Subcutaneous abdominal adipose tissue (tissue), 5 donors: ENCODE data around the gene SMYD1.

Experiments used
- H3K27ac ChIP-seq: one replicate; pipeline ENCODE4 v1.7.0; 2013; ENCODE audit warnings: low read depth, mild to moderate bottlenecking, inconsistent platforms, low read length, moderate library complexity
- H3K27me3 ChIP-seq, 5 donors: one replicate each; pipeline ENCODE4 v1.7.0; 2013; ENCODE audit warnings: low read length in 5 of 5, inconsistent platforms in 1 of 5; ENCODE audit not compliant: control insufficient read depth in 5 of 5, insufficient read depth in 4 of 5
- H3K36me3 ChIP-seq, 5 donors: one replicate each; pipeline ENCODE4 v1.7.0; 2013; ENCODE audit warnings: low read length in 5 of 5; ENCODE audit not compliant: control insufficient read depth in 5 of 5, insufficient read depth in 5 of 5
- H3K4me1 ChIP-seq, 5 donors: one replicate each; pipeline ENCODE4 v1.7.0; 2013; ENCODE audit warnings: low read length in 5 of 5, mild to moderate bottlenecking in 3 of 5, moderate library complexity in 1 of 5; ENCODE audit not compliant: control insufficient read depth in 5 of 5, insufficient read depth in 5 of 5
- H3K4me3 ChIP-seq, 5 donors: one replicate each; pipeline ENCODE4 v1.7.0; 2013; ENCODE audit warnings: low read length in 5 of 5, low read depth in 1 of 5
- H3K9ac ChIP-seq, 5 donors: one replicate each; pipeline ENCODE4 v1.7.0; 2013; ENCODE audit warnings: low read length in 5 of 5, mild to moderate bottlenecking in 4 of 5, moderate library complexity in 3 of 5
- H3K9me3 ChIP-seq, 5 donors: one replicate each; pipeline ENCODE4 v1.7.0; 2013; ENCODE audit warnings: low read length in 5 of 5; ENCODE audit not compliant: control insufficient read depth in 5 of 5
- donor health status: healthy.
- donor health status: healthy.
- donor health status: healthy.
- donor health status: healthy.
- donor health status: healthy.

The SMYD1 gene

GRCh38 chr2:88068044-88068443 lies 419 bp downstream of the SMYD1 start:
- Histone ChIP-seq H3K4me1 (peaks cover 0 to 5% (median 0%) of the 10 kb centered on the region in 5 donors), H3K9me3 (no peaks in the 10 kb centered on the region), H3K36me3 (no peaks in the 10 kb centered on the region), H3K4me3 (no peak overlapping the region), H3K27me3 (peaks cover 0 to 10% (median 4%) of the 10 kb centered on the region in 5 donors), H3K27ac (no peak overlapping the region), H3K9ac (no peak overlapping the region)

- Histone ChIP-seq H3K27me3 (peaks cover 0 to 10% (median 4%) of the 10 kb centered on the region in 5 donors), H3K36me3 (no peaks in the 10 kb centered on the region), H3K4me3 (no peak overlapping the region), H3K4me1 (peaks cover 0 to 5% (median 0%) of the 10 kb centered on the region in 5 donors), H3K27ac (no peak overlapping the region), H3K9ac (no peak overlapping the region), H3K9me3 (peaks cover 0 to 3% (median 0%) of the 10 kb centered on the region in 5 donors)
These were observed 1.5 kb downstream of the SMYD1 start for GRCh38 chr2:88069117-88069516.

GRCh38 chr2:88070055-88070454 lies 2.4 kb downstream of the SMYD1 start:
- H3K4me1 ChIP-seq = peaks cover 0 to 5% (median 0%) of the 10 kb centered on the region in 5 donors
- peaks cover 0 to 4% (median 0%) of the 10 kb centered on the region in 5 donors for H3K9me3 ChIP-seq
- H3K27ac ChIP-seq = no peak overlapping the region
- H3K9ac ChIP-seq = no peak overlapping the region
- H3K27me3 ChIP-seq = peaks cover 0 to 10% (median 4%) of the 10 kb centered on the region in 5 donors
- H3K4me3 ChIP-seq = no peak overlapping the region
- H3K36me3 ChIP-seq = no peaks in the 10 kb centered on the region

GRCh38 chr2:88071365-88071764 lies 3.7 kb downstream of the SMYD1 start:
- peaks cover 0 to 4% (median 0%) of the 10 kb centered on the region in 5 donors for H3K9me3 ChIP-seq
- H3K27ac ChIP-seq = no peak overlapping the region
- H3K36me3 ChIP-seq = no peaks in the 10 kb centered on the region
- H3K4me3 ChIP-seq = no peak overlapping the region
- no peak overlapping the region for H3K9ac ChIP-seq
- H3K27me3 ChIP-seq = peaks cover 0 to 10% (median 4%) of the 10 kb centered on the region in 5 donors
- H3K4me1 ChIP-seq = peaks cover 0 to 5% (median 0%) of the 10 kb centered on the region in 5 donors

GRCh38 chr2:88074150-88074549 lies 6.5 kb downstream of the SMYD1 start:
- Histone ChIP-seq H3K36me3 (no peaks in the 10 kb centered on the region), H3K4me1 (peaks cover 0 to 5% (median 0%) of the 10 kb centered on the region in 5 donors), H3K27me3 (no peaks in the 10 kb centered on the region), H3K27ac (no peak overlapping the region), H3K9me3 (peaks cover 0 to 4% (median 0%) of the 10 kb centered on the region in 5 donors), H3K4me3 (no peak overlapping the region), H3K9ac (no peak overlapping the region)

- H3K27ac ChIP-seq = no peak overlapping the region
- no peak overlapping the region for H3K4me3 ChIP-seq
- no peaks in the 10 kb centered on the region for H3K27me3 ChIP-seq
- no peaks in the 10 kb centered on the region for H3K36me3 ChIP-seq
- peaks cover 0 to 4% (median 0%) of the 10 kb centered on the region in 5 donors for H3K9me3 ChIP-seq
- H3K9ac ChIP-seq = no peak overlapping the region
- H3K4me1 ChIP-seq = no peaks in the 10 kb centered on the region
These were observed 7.2 kb downstream of the SMYD1 start for GRCh38 chr2:88074854-88075292.

GRCh38 chr2:88077080-88077479 lies 9.5 kb downstream of the SMYD1 start:
- Histone ChIP-seq H3K27me3 (peaks cover 0 to 2% (median 0%) of the 10 kb centered on the region in 5 donors), H3K4me3 (no peak overlapping the region), H3K36me3 (no peaks in the 10 kb centered on the region), H3K4me1 (no peaks in the 10 kb centered on the region), H3K9me3 (peaks cover 0 to 4% (median 0%) of the 10 kb centered on the region in 5 donors), H3K27ac (no peak overlapping the region), H3K9ac (no peak overlapping the region)

- Histone ChIP-seq H3K9me3 (peaks cover 0 to 4% (median 0%) of the 10 kb centered on the region in 5 donors), H3K27me3 (peaks cover 0 to 2% (median 0%) of the 10 kb centered on the region in 5 donors), H3K36me3 (no peaks in the 10 kb centered on the region), H3K9ac (no peak overlapping the region), H3K4me1 (no peaks in the 10 kb centered on the region), H3K4me3 (no peak overlapping the region), H3K27ac (no peak overlapping the region)
These were observed 11.1 kb downstream of the SMYD1 start for GRCh38 chr2:88078643-88079172.

- H3K9me3 ChIP-seq = no peaks in the 10 kb centered on the region
- no peak overlapping the region for H3K27ac ChIP-seq
- H3K4me1 ChIP-seq = no peaks in the 10 kb centered on the region
- no peak overlapping the region for H3K4me3 ChIP-seq
- H3K36me3 ChIP-seq = no peaks in the 10 kb centered on the region
- peaks cover 0 to 2% (median 0%) of the 10 kb centered on the region in 5 donors for H3K27me3 ChIP-seq
- H3K9ac ChIP-seq = no peak overlapping the region
These were observed 12.9 kb downstream of the SMYD1 start for GRCh38 chr2:88080545-88080944.

GRCh38 chr2:88081924-88082608 lies 14.4 kb downstream of the SMYD1 start:
- no peaks in the 10 kb centered on the region for H3K4me1 ChIP-seq

More at GRCh38 chr2:88081924-88082608, 14.4 kb downstream of the SMYD1 start:
- H3K36me3 ChIP-seq = no peaks in the 10 kb centered on the region
- H3K4me3 ChIP-seq = no peak overlapping the region
- H3K27me3 ChIP-seq = peaks cover 0 to 2% (median 0%) of the 10 kb centered on the region in 5 donors
- H3K9ac ChIP-seq = no peak overlapping the region
- no peaks in the 10 kb centered on the region for H3K9me3 ChIP-seq
- H3K27ac ChIP-seq = no peak overlapping the region
